ENCODE results near the gene SLC12A7. TPM values are rescaled to one million over a fixed set of nuclear protein-coding genes. Genes with fewer than 3 reads are reported as not detected.

The SLC12A7 gene
- total and polyA plus RNA-seq, 10 donors = 8.6 to 120 (median 52.3) TPM

GRCh38 chr5:1104327-1105006 lies 7.4 kb downstream of the SLC12A7 start:
- 18 to 33% (median 21%) methylated on average over 23 to 27 of the region's 27 CpGs for WGBS, 5 donors
- peak overlapping the region; percentile 61 to 94 (median 88) for H3K27ac ChIP-seq

GRCh38 chr5:1103505-1104326 lies 8.1 kb downstream of the SLC12A7 start:
- Histone ChIP-seq H3K4me1 (peaks cover 69 to 99% (median 89%) of the 10 kb centered on the region in 6 donors), H3K9me3 (no peaks in the 10 kb centered on the region), H3K27me3 (replicated peaks in 1 of 7) (peaks cover 0 to 30% (median 0%) of the 10 kb centered on the region in 7 donors), H3K27ac (peak overlapping the region; percentile 61 to 94 (median 88)), H3K4me3 (peak overlapping the region in 4 of 8 donors; percentile 5 to 37 (median 22)), H3K36me3 (peaks cover 0 to 8% (median 0%) of the 10 kb centered on the region in 6 donors)
- TF ChIP-seq CTCF (IDR thresholded peaks at IDR 0.05 in 8 of 11, conservative IDR thresholded peaks at IDR 0.05 in 3 of 11) = no peak
- TF ChIP-seq POLR2AphosphoS5 (IDR thresholded peaks at IDR 0.05) = peak; percentile 61 to 75 (median 71)
- TF ChIP-seq POLR2A (IDR thresholded peaks at IDR 0.05) = no peak
- intact Hi-C loops (cut with DNase I; ENCODE audit: low total_unique reads) = no loop called here
- peak; percentile 86 for DNase-seq
- WGBS, 5 donors = 29 to 41% (median 31%) methylated on average over 24 to 33 of the region's 33 CpGs

More at GRCh38 chr5:1104327-1105006, 7.4 kb downstream of the SLC12A7 start:
- peak in 1 of 3 donors; percentile 51 for TF ChIP-seq POLR2AphosphoS5 (IDR thresholded peaks at IDR 0.05)
- no peak for TF ChIP-seq POLR2A (IDR thresholded peaks at IDR 0.05)
- TF ChIP-seq CTCF (IDR thresholded peaks at IDR 0.05 in 8 of 11, conservative IDR thresholded peaks at IDR 0.05 in 3 of 11) = no peak
- DNase-seq = peak; percentile 88
- Histone ChIP-seq H3K4me1 (peaks cover 72 to 100% (median 89%) of the 10 kb centered on the region in 6 donors), H3K27me3 (replicated peaks in 1 of 7) (peaks cover 0 to 38% (median 0%) of the 10 kb centered on the region in 7 donors), H3K36me3 (peaks cover 0 to 8% (median 0%) of the 10 kb centered on the region in 6 donors), H3K4me3 (peak overlapping the region in 3 of 8 donors; percentile 18 to 37 (median 25)), H3K9me3 (no peaks in the 10 kb centered on the region)
- intact Hi-C loops (cut with DNase I; ENCODE audit: low total_unique reads) = no loop called here

GRCh38 chr5:1103093-1103492 lies 8.8 kb downstream of the SLC12A7 start:
- 63 to 87% (median 75%) methylated on average over 10 to 11 of the region's 11 CpGs for WGBS, 5 donors
- no peaks in the 10 kb centered on the region for H3K9me3 ChIP-seq
- TF ChIP-seq CTCF (IDR thresholded peaks at IDR 0.05 in 8 of 11, conservative IDR thresholded peaks at IDR 0.05 in 3 of 11) = no peak
- TF ChIP-seq POLR2A (IDR thresholded peaks at IDR 0.05) = no peak
- TF ChIP-seq POLR2AphosphoS5 (IDR thresholded peaks at IDR 0.05) = no peak
- peaks cover 0 to 24% (median 0%) of the 10 kb centered on the region in 7 donors for H3K27me3 ChIP-seq (replicated peaks in 1 of 7)
- peak overlapping the region in 2 of 8 donors; percentile 5 to 37 for H3K4me3 ChIP-seq
- H3K4me1 ChIP-seq = peaks cover 66 to 94% (median 83%) of the 10 kb centered on the region in 6 donors
- peaks cover 0 to 8% (median 0%) of the 10 kb centered on the region in 6 donors for H3K36me3 ChIP-seq
- peak overlapping the region in 7 of 8 donors; percentile 29 to 94 (median 89) for H3K27ac ChIP-seq
- DNase-seq = no peak
- intact Hi-C loops (cut with DNase I; ENCODE audit: low total_unique reads) = no loop called here

All from spleen (tissue), 11 donors.